Left ventricle myocardium inferior (tissue), 1 donor: ENCODE results near the gene NALCN. TPM values are rescaled to one million over a fixed set of nuclear protein-coding genes. Genes with fewer than 3 reads are reported as not detected.

Experiments used
- DNase-seq: peaks from one replicate; pipeline ENCODE4 v3.0.0-alpha.2; 2020
- H3K27ac ChIP-seq: fragments of 200-600 bp; replicated peaks from 2 replicates; pipeline ENCODE4 v1.8.0; 2021
- H3K27me3 ChIP-seq: fragments of 200-600 bp; 2 replicates; pipeline ENCODE4 v1.8.0; 2021; ENCODE audit warnings: low read depth
- H3K36me3 ChIP-seq: fragments of 200-600 bp; 2 replicates; pipeline ENCODE4 v1.8.0; 2021
- H3K4me1 ChIP-seq: fragments of 200-600 bp; 2 replicates; pipeline ENCODE4 v1.8.0; 2021
- H3K4me3 ChIP-seq: fragments of 200-600 bp; 2 replicates; pipeline ENCODE4 v1.8.0; 2021; ENCODE audit warnings: mild to moderate bottlenecking, moderate library complexity
- H3K9me3 ChIP-seq: fragments of 200-600 bp; replicated peaks from 2 replicates; pipeline ENCODE4 v1.8.0; 2021
- CTCF ChIP-seq: fragments of 200-600 bp; IDR thresholded peaks from 2 replicates; pipeline ENCODE4 v1.8.0; 2021; ENCODE audit warnings: antibody characterized with exemption, mild to moderate bottlenecking, borderline replicate concordance
- intact Hi-C: fragments of 100-400 bp; cut with micrococcal nuclease; formaldehyde crosslinking; loops from one replicate; pipeline ENCODE4 v1.11.0; 2022
- total RNA-seq: library from RNA; stranded (reverse); fragmentation: NEBNext Ultra II Directional; extraction: Animal tissue kit (Norgen Biotek cat#: 25700); gene quantifications from one replicate; pipeline ENCODE4 v1.2.1, GENCODE V29; 2021
- donor health status: DM: no; HTN: yes; CAD: no; lungs with severe emphysema.

The NALCN gene
- total RNA-seq, 1 donor from 2014 or later: 8.3 TPM

- Histone ChIP-seq H3K4me3 (no peak overlapping the region), H3K36me3 (peaks cover 9% of the 10 kb centered on the region), H3K27ac (no peak overlapping the region), H3K9me3 (no peaks in the 10 kb centered on the region), H3K4me1 (no peaks in the 10 kb centered on the region), H3K27me3 (no peaks in the 10 kb centered on the region)
- TF ChIP-seq CTCF: no peak
- intact Hi-C loops: no loop called here
- no peak for DNase-seq
Observed at GRCh38 chr13:101231751-101232428, 184.4 kb downstream of the NALCN start.

GRCh38 chr13:101230271-101230890 lies 185.9 kb downstream of the NALCN start:
- intact Hi-C loops: no loop called here
- no peaks in the 10 kb centered on the region for H3K27me3 ChIP-seq

GRCh38 chr13:101219609-101220265 lies 196.6 kb downstream of the NALCN start:
- no peak overlapping the region for H3K27ac ChIP-seq
- DNase-seq: no peak
- H3K27me3 ChIP-seq: no peaks in the 10 kb centered on the region
- H3K4me1 ChIP-seq: no peaks in the 10 kb centered on the region
- intact Hi-C loops: no loop called here
- no peaks in the 10 kb centered on the region for H3K36me3 ChIP-seq
- H3K4me3 ChIP-seq: no peak overlapping the region
- H3K9me3 ChIP-seq: no peaks in the 10 kb centered on the region
- no peak for TF ChIP-seq CTCF

More at GRCh38 chr13:101230271-101230890, 185.9 kb downstream of the NALCN start:
- no peak overlapping the region for H3K27ac ChIP-seq
- no peak for DNase-seq
- no peaks in the 10 kb centered on the region for H3K4me1 ChIP-seq
- H3K4me3 ChIP-seq: no peak overlapping the region
- TF ChIP-seq CTCF: no peak
- H3K9me3 ChIP-seq: no peaks in the 10 kb centered on the region
- peaks cover 9% of the 10 kb centered on the region for H3K36me3 ChIP-seq

GRCh38 chr13:101218484-101218883 lies 197.8 kb downstream of the NALCN start:
- no peaks in the 10 kb centered on the region for H3K9me3 ChIP-seq
- no peaks in the 10 kb centered on the region for H3K36me3 ChIP-seq
- no peak for TF ChIP-seq CTCF
- H3K27me3 ChIP-seq: no peaks in the 10 kb centered on the region
- H3K4me1 ChIP-seq: no peaks in the 10 kb centered on the region
- DNase-seq: no peak
- intact Hi-C loops: no loop called here
- no peak overlapping the region for H3K27ac ChIP-seq
- H3K4me3 ChIP-seq: no peak overlapping the region

- intact Hi-C loops: no loop called here
- no peak for DNase-seq
- TF ChIP-seq CTCF: no peak
- Histone ChIP-seq H3K36me3 (no peaks in the 10 kb centered on the region), H3K27me3 (no peaks in the 10 kb centered on the region), H3K27ac (no peak overlapping the region), H3K9me3 (peaks cover 4% of the 10 kb centered on the region), H3K4me1 (no peaks in the 10 kb centered on the region), H3K4me3 (no peak overlapping the region)
Observed at GRCh38 chr13:101217086-101217485, 199.2 kb downstream of the NALCN start.
